Glutamatergic neuron (in vitro differentiated cells): ENCODE results near the gene INTS1. TPM values are rescaled to one million over a fixed set of nuclear protein-coding genes. Genes with fewer than 3 reads are reported as not detected.
A peak's percentile ranks its signal among the peaks of the same experiment; 100 is the strongest.

Experiments used
- DNase-seq: peaks from one replicate; pipeline ENCODE4 v3.0.0; 2022
- H3K27ac Mint-ChIP-seq: one replicate; pipeline ENCODE4 v1.8.0; 2020; ENCODE audit warnings: mild to moderate bottlenecking, mixed read lengths, inconsistent platforms; ENCODE audit not compliant: unreplicated experiment
- H3K27me3 Mint-ChIP-seq: one replicate; pipeline ENCODE4 v1.8.0; 2020; ENCODE audit warnings: mild to moderate bottlenecking, moderate library complexity, mixed read lengths, inconsistent platforms; ENCODE audit not compliant: unreplicated experiment
- H3K36me3 Mint-ChIP-seq: one replicate; pipeline ENCODE4 v1.8.0; 2020; ENCODE audit warnings: mild to moderate bottlenecking, mixed read lengths, inconsistent platforms; ENCODE audit not compliant: unreplicated experiment
- H3K4me1 Mint-ChIP-seq: one replicate; pipeline ENCODE4 v1.8.0; 2020; ENCODE audit warnings: mild to moderate bottlenecking, low read depth, mixed read lengths, inconsistent platforms; ENCODE audit not compliant: unreplicated experiment
- H3K4me3 Mint-ChIP-seq: one replicate; pipeline ENCODE4 v1.8.0; 2020; ENCODE audit warnings: mild to moderate bottlenecking, mixed read lengths, inconsistent platforms; ENCODE audit not compliant: unreplicated experiment
- H3K9me3 Mint-ChIP-seq: one replicate; pipeline ENCODE4 v1.8.0; 2020; ENCODE audit warnings: mild to moderate bottlenecking, moderate library complexity, mixed read lengths, inconsistent platforms; ENCODE audit not compliant: unreplicated experiment
- total RNA-seq: library from RNA; stranded (reverse); fragmentation: NEBNext Ultra II Directional; extraction: Animal tissue kit (Norgen Biotek cat#: 25700); gene quantifications from one replicate; pipeline ENCODE4 v1.2.1, GENCODE V29; 2021; ENCODE audit not compliant: unreplicated experiment
- TF ChIP-seq, protein P1 (sequence below): fragments of 200-600 bp; sonication (generic); IDR thresholded peaks from one replicate; pipeline ENCODE4 v1.5.0; 2021; ENCODE audit not compliant: partially characterized antibody, unreplicated experiment

The INTS1 gene
- total RNA-seq, 1 donor from 2014 or later, result 108 TPM

DNA sequence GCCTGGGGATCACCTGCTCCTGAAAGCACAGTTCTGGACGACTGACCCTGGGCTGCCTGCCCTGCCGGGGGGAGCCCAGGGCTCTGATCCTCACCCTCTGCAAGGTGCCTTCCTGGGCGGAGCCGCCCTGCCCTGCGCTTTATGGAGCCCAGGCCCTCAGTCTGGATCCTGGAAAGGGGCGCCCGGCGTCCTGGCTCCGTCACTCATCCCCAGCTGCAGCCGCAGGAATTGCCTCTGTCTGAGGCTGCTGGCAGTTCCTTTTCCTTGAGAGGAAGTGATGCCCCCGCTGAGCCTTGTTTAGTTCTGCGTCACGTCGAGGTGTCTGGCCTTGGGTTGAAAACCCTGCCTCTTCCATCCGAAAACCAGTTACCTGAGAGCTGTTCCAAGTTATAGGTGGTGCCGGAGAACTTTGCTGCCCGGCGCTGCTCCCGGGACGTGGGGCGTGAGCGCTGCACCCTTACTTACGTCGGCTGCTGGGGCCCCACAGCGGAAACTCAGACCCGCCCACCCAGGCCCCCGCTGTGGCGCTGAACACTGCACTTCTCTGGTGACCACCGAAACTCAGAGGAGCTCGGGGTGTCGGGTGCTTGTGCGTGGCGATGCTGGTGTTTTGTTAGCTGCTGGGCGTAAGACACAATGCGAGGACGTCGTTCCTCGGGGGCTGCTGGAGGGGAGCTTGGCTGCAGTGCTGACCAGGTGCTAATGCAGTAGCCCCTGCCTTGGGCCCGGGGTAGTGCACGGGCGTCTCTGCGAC, 31.7 kb upstream of the INTS1 start:
- H3K9me3 Mint-ChIP-seq, result peaks cover 2% of the 10 kb centered on the region
- TF ChIP-seq, protein P1, sequence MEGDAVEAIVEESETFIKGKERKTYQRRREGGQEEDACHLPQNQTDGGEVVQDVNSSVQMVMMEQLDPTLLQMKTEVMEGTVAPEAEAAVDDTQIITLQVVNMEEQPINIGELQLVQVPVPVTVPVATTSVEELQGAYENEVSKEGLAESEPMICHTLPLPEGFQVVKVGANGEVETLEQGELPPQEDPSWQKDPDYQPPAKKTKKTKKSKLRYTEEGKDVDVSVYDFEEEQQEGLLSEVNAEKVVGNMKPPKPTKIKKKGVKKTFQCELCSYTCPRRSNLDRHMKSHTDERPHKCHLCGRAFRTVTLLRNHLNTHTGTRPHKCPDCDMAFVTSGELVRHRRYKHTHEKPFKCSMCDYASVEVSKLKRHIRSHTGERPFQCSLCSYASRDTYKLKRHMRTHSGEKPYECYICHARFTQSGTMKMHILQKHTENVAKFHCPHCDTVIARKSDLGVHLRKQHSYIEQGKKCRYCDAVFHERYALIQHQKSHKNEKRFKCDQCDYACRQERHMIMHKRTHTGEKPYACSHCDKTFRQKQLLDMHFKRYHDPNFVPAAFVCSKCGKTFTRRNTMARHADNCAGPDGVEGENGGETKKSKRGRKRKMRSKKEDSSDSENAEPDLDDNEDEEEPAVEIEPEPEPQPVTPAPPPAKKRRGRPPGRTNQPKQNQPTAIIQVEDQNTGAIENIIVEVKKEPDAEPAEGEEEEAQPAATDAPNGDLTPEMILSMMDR, result no peak
- H3K36me3 Mint-ChIP-seq, result no peaks in the 10 kb centered on the region
- DNase-seq, result no peak
- H3K4me1 Mint-ChIP-seq, result peaks cover 13% of the 10 kb centered on the region
- H3K27ac Mint-ChIP-seq, result no peak overlapping the region
- peaks cover 2% of the 10 kb centered on the region for H3K27me3 Mint-ChIP-seq
- no peak overlapping the region for H3K4me3 Mint-ChIP-seq

DNA sequence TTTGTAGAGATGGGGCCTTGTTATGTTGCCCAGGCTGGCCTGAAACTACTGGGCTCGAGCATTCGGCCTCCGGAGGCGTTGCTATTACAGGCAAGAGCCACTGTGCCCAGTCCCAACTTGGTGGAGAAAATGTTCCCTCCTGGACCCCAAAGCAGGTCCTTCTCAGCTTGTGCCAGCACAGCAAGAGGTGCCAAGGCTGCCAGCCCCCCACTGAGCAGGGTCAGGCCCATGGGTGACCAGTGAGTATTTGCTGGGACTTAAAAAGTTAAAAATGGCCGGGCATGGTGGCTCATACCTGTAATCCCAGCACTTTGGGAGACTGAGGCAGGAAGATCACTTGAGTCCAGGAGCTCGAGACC, 30.9 kb upstream of the INTS1 start:
- Mint-ChIP-seq H3K27ac (no peak overlapping the region), H3K9me3 (peaks cover 2% of the 10 kb centered on the region), H3K4me3 (no peak overlapping the region), H3K27me3 (peaks cover 2% of the 10 kb centered on the region), H3K4me1 (peaks cover 13% of the 10 kb centered on the region), H3K36me3 (no peaks in the 10 kb centered on the region)
- TF ChIP-seq, protein P1, result no peak
- no peak for DNase-seq

DNA sequence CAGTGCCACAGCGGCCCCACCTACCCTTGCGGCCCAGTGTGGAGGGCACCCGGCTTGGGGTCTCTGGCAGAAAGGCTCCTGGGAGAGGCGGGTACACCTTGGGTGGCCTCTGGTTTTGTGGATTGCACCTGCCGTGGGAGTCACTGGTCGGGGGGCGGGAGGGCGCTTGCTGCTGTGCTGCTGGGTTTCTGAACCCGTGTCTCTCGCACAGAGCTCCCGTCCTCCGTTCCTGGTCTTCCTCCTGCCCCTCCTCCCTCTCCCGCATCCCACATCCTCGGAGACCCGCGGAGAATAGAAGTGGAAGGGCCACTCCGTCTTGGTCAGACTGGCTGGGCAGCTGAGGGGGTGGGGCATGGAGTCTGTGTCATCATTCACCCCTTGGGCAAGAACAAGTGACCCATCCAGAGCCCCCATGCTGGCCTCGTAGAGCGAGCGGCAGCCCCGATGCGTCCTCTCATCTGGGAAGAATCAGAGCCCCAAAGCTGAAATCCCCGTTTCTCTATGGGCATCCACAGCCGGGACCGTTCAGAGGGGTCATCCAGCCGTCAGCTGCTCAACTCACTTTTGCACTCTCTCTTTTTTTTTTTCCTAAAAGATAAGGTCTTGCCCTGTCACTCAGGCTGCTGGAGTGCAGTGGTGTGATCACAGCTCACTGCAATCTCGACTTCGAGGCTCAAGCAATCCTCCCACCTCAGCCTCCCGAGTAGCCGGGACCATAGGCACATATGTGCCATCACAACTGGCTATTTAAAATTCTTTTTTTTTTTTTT, 30.3 kb upstream of the INTS1 start:
- Mint-ChIP-seq H3K36me3 (no peaks in the 10 kb centered on the region), H3K9me3 (peaks cover 2% of the 10 kb centered on the region), H3K4me1 (peaks cover 13% of the 10 kb centered on the region), H3K27ac (peak overlapping the region; percentile 17), H3K4me3 (no peak overlapping the region), H3K27me3 (peaks cover 4% of the 10 kb centered on the region)
- TF ChIP-seq, protein P1, result no peak
- DNase-seq, result no peak

DNA sequence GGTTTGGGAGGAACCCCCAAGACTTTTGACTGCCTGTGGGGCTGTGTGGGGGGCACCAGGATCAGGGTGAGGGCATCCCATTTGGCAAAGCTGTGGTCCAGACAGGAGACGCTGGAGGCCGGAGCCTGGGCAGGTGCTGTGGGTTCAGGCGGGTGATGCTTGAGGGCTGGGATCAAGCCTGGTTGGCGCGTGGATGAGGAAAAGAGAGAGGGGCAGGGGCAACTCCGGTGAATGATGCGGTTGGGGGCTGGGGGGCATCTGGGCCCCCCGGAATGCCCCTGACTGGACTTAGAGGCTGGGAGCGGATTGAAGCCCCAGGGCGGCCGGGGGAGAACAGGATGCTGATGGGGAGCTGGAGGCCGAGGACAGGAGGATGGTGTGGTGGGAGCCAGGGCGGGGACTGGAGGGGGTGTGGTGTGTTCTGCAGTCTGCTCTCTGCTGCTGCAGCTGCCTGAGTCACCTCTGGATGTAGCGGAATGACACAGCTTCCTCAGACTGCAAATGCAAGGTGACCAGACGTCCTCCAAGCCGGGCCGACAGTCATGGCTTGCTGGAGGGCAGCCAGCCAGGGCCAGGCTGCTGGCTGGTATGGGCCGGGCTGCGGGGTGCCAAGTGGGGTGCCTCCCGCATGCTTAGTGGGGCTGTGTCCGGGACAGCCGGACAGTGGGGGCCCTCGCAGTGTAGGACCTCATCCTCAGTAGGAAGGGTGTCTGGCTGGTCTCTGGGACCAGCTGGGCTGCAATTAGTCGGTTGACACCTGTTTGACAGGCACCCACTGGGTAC, 29.5 kb upstream of the INTS1 start:
- TF ChIP-seq, protein P1, result no peak
- Mint-ChIP-seq H3K27ac (no peak overlapping the region), H3K27me3 (peaks cover 4% of the 10 kb centered on the region), H3K36me3 (no peaks in the 10 kb centered on the region), H3K9me3 (peaks cover 2% of the 10 kb centered on the region), H3K4me1 (peaks cover 13% of the 10 kb centered on the region), H3K4me3 (no peak overlapping the region)
- DNase-seq, result no peak
